Daoy (cell line): ENCODE measurements around the gene WASHC1. TPM values are rescaled to one million over a fixed set of nuclear protein-coding genes. Genes with fewer than 3 reads are reported as not detected.
"Not testable (repeated sequence)": the region's sequence is repeated elsewhere in the genome, so short reads cannot be mapped to it uniquely, and the experiment has no call there.

ENCODE experiments used
- DNase-seq: peaks from one replicate; pipeline ENCODE4 v3.0.0-alpha.2; 2015; ENCODE audit warnings: low read depth
- total RNA-seq: library from RNA; depleted of rRNA; stranded (reverse); fragments of >200 nt; shearing (Covaris generic); gene quantifications from 2 replicates; pipeline ENCODE4 v1.2.3, GENCODE V29; 2014; rRNA removed

The WASHC1 gene
- total RNA-seq, 1 experiment from 2014 or later = 3.8 TPM

GRCh38 chr9:14129-14809 lies 15.0 kb downstream of the WASHC1 start:
- not testable (repeated sequence) for DNase-seq

DNA sequence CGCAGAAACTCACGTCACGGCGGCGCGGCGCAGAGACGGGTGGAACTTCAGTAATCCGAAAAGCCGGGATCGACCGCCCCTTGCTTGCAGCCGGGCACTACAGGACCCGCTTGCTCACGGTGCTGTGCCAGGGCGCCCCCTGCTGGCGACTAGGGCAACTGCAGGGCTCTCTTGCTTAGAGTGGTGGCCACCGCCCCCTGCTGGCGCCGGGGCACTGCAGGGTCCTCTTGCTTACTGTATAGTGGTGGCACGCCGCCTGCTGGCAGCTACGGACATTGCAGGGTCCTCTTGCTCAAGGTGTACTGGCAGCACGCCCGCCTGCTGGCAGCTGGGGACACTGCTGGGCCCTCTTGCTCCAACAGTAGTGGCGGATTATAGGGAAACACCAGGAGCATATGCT lies 18.1 kb downstream of the WASHC1 start:
- not testable (repeated sequence) for DNase-seq

DNA sequence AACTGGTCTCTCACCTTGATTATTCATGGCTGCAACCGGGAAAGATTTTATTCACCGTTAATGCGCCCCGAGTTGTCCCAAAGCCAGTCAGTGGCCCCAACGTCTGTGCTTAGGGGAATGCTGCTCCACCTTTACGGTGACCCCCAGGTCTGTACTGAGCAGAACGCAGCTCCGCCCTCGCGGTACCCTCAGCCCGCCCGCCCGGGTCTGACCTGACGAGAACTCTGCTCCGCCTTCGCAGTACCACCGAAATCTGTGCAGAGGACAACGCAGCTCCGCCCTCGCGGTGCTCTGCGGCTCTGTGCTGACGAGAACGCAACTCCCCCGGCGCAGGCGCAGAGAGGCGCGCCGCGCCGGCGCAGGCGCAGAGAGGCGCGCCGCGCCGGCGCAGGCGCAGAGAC lies 18.6 kb downstream of the WASHC1 start:
- not testable (repeated sequence) for DNase-seq

GRCh38 chr9:10207-10606 lies 19.0 kb downstream of the WASHC1 start:
- not testable (repeated sequence) for DNase-seq

Other genes starting within 250 kb of the WASHC1 start
- 0.91 TPM in 1 of 2 replicates, not detected in the other for gene FOXD4, start 89.0 kb upstream of the WASHC1 start, total RNA-seq
- 106 and 157 TPM in 2 replicates for gene ZNG1A, start 149.6 kb upstream of the WASHC1 start, total RNA-seq
- 1.0 and 1.3 TPM in 2 replicates for gene DOCK8, start 185.4 kb upstream of the WASHC1 start, total RNA-seq